ENCODE results near the gene WDR70.

Gene WDR70

GRCh38 chr5:37739817-37740261 lies 360.7 kb downstream of the WDR70 start:
- Histone ChIP-seq H3K4ac (ENCODE audit: low read depth, low read length) (no peak overlapping the region), H2BK12ac (ENCODE audit: low read length) (no peak overlapping the region), H2BK120ac (ENCODE audit: insufficient read depth, low read length, poor library complexity) (no peak overlapping the region), H4K8ac (ENCODE audit: low read depth, low read length) (no peak overlapping the region), H4K12ac (ENCODE audit: low read depth, low read length) (no peak overlapping the region), H3K79me2 (ENCODE audit: control insufficient read depth, insufficient read depth, low read length, poor library complexity) (no peaks in the 10 kb centered on the region), H3K36me3 (ENCODE audit: control insufficient read depth in 1 of 2, insufficient read depth in 2 of 2, low read length in 2 of 2) (peaks cover 4 to 5% of the 10 kb centered on the region in 2 experiments), H3K4me2 (ENCODE audit: low read length) (no peak overlapping the region), H2AK5ac (ENCODE audit: low read length) (no peak overlapping the region), H3K9me3 (ENCODE audit: insufficient read depth, low read depth, low read length) (no peaks in the 10 kb centered on the region), H3K27ac (ENCODE audit: low read depth, low read length) (no peak overlapping the region), H3K27me3 (ENCODE audit: insufficient read depth, low read length) (no peaks in the 10 kb centered on the region), H3K18ac (ENCODE audit: low read length) (no peak overlapping the region), H3K23ac (ENCODE audit: low read length) (no peak overlapping the region), H3K14ac (ENCODE audit: low read length) (no peak overlapping the region), H3K4me3 (ENCODE audit: low read depth, low read length) (no peak overlapping the region), H3K79me1 (ENCODE audit: low read length) (no peaks in the 10 kb centered on the region), H4K91ac (ENCODE audit: low read depth, low read length) (no peak overlapping the region), H2BK5ac (ENCODE audit: low read depth, low read length, poor library complexity) (no peak overlapping the region), H3K9ac (ENCODE audit: low read length) (no peak overlapping the region), H2AFZ (ENCODE audit: insufficient read depth, low read length, poor library complexity) (no peak overlapping the region), H3K4me1 (ENCODE audit: control insufficient read depth in 1 of 2, insufficient read depth in 2 of 2, low read length in 2 of 2) (peaks cover 0 to 1% of the 10 kb centered on the region in 2 experiments)
- no peak for DNase-seq
- no CpG with 5 or more reads among the region's 2 CpGs for WGBS (ENCODE audit: extremely low coverage, insufficient coverage, insufficient read length)

- Histone ChIP-seq H3K27me3 (ENCODE audit: insufficient read depth, low read length) (no peaks in the 10 kb centered on the region), H3K4me3 (ENCODE audit: low read depth, low read length) (no peak overlapping the region), H3K18ac (ENCODE audit: low read length) (no peak overlapping the region), H4K12ac (ENCODE audit: low read depth, low read length) (no peak overlapping the region), H3K9ac (ENCODE audit: low read length) (no peak overlapping the region), H3K4me2 (ENCODE audit: low read length) (no peak overlapping the region), H3K9me3 (ENCODE audit: insufficient read depth, low read depth, low read length) (no peaks in the 10 kb centered on the region), H3K36me3 (ENCODE audit: control insufficient read depth in 1 of 2, insufficient read depth in 2 of 2, low read length in 2 of 2) (peaks cover 4 to 5% of the 10 kb centered on the region in 2 experiments), H2AK5ac (ENCODE audit: low read length) (no peak overlapping the region), H2BK5ac (ENCODE audit: low read depth, low read length, poor library complexity) (no peak overlapping the region), H3K4ac (ENCODE audit: low read depth, low read length) (no peak overlapping the region), H4K8ac (ENCODE audit: low read depth, low read length) (no peak overlapping the region), H2AFZ (ENCODE audit: insufficient read depth, low read length, poor library complexity) (no peak overlapping the region), H4K91ac (ENCODE audit: low read depth, low read length) (no peak overlapping the region), H3K79me2 (ENCODE audit: control insufficient read depth, insufficient read depth, low read length, poor library complexity) (no peaks in the 10 kb centered on the region), H2BK120ac (ENCODE audit: insufficient read depth, low read length, poor library complexity) (no peak overlapping the region), H2BK12ac (ENCODE audit: low read length) (no peak overlapping the region), H3K79me1 (ENCODE audit: low read length) (no peaks in the 10 kb centered on the region), H3K27ac (ENCODE audit: low read depth, low read length) (no peak overlapping the region), H3K14ac (ENCODE audit: low read length) (no peak overlapping the region), H3K4me1 (ENCODE audit: control insufficient read depth in 1 of 2, insufficient read depth in 2 of 2, low read length in 2 of 2) (no peaks in the 10 kb centered on the region), H3K23ac (ENCODE audit: low read length) (no peak overlapping the region)
- DNase-seq, result no peak
Measured at GRCh38 chr5:37740331-37741066, 361.4 kb downstream of the WDR70 start.

- peaks cover 4 to 5% of the 10 kb centered on the region in 2 experiments for H3K36me3 ChIP-seq (ENCODE audit: control insufficient read depth in 1 of 2, insufficient read depth in 2 of 2, low read length in 2 of 2)
- H2BK12ac ChIP-seq (ENCODE audit: low read length), result no peak overlapping the region
- no peak overlapping the region for H2AFZ ChIP-seq (ENCODE audit: insufficient read depth, low read length, poor library complexity)
- no peak overlapping the region for H4K8ac ChIP-seq (ENCODE audit: low read depth, low read length)
- no peak overlapping the region for H2BK120ac ChIP-seq (ENCODE audit: insufficient read depth, low read length, poor library complexity)
- H3K23ac ChIP-seq (ENCODE audit: low read length), result no peak overlapping the region
- no peak overlapping the region for H3K27ac ChIP-seq (ENCODE audit: low read depth, low read length)
- H3K79me1 ChIP-seq (ENCODE audit: low read length), result no peaks in the 10 kb centered on the region
- no peak for DNase-seq
- H3K4ac ChIP-seq (ENCODE audit: low read depth, low read length), result no peak overlapping the region
- no peaks in the 10 kb centered on the region for H3K4me1 ChIP-seq (ENCODE audit: control insufficient read depth in 1 of 2, insufficient read depth in 2 of 2, low read length in 2 of 2)
- no peaks in the 10 kb centered on the region for H3K79me2 ChIP-seq (ENCODE audit: control insufficient read depth, insufficient read depth, low read length, poor library complexity)
- no peaks in the 10 kb centered on the region for H3K27me3 ChIP-seq (ENCODE audit: insufficient read depth, low read length)
- no peak overlapping the region for H3K18ac ChIP-seq (ENCODE audit: low read length)
- H4K12ac ChIP-seq (ENCODE audit: low read depth, low read length), result no peak overlapping the region
- no peak overlapping the region for H3K14ac ChIP-seq (ENCODE audit: low read length)
- H3K9me3 ChIP-seq (ENCODE audit: insufficient read depth, low read depth, low read length), result no peaks in the 10 kb centered on the region
- H2BK5ac ChIP-seq (ENCODE audit: low read depth, low read length, poor library complexity), result no peak overlapping the region
- H3K4me3 ChIP-seq (ENCODE audit: low read depth, low read length), result no peak overlapping the region
- H3K9ac ChIP-seq (ENCODE audit: low read length), result no peak overlapping the region
- no peak overlapping the region for H3K4me2 ChIP-seq (ENCODE audit: low read length)
- H4K91ac ChIP-seq (ENCODE audit: low read depth, low read length), result no peak overlapping the region
- H2AK5ac ChIP-seq (ENCODE audit: low read length), result no peak overlapping the region
Measured at GRCh38 chr5:37742111-37742510, 363.0 kb downstream of the WDR70 start.

GRCh38 chr5:37751227-37751626 lies 372.1 kb downstream of the WDR70 start:
- H2BK5ac ChIP-seq (ENCODE audit: low read depth, low read length, poor library complexity), result no peak overlapping the region
- H2BK120ac ChIP-seq (ENCODE audit: insufficient read depth, low read length, poor library complexity), result no peak overlapping the region
- no peak overlapping the region for H2AFZ ChIP-seq (ENCODE audit: insufficient read depth, low read length, poor library complexity)
- no peaks in the 10 kb centered on the region for H3K79me2 ChIP-seq (ENCODE audit: control insufficient read depth, insufficient read depth, low read length, poor library complexity)
- no peak overlapping the region for H3K18ac ChIP-seq (ENCODE audit: low read length)
- WGBS (ENCODE audit: extremely low coverage, insufficient coverage, insufficient read length), result no CpG with 5 or more reads among the region's 3 CpGs
- no peaks in the 10 kb centered on the region for H3K9me3 ChIP-seq (ENCODE audit: insufficient read depth, low read depth, low read length)
- no peak overlapping the region for H3K23ac ChIP-seq (ENCODE audit: low read length)
- no peak overlapping the region for H3K14ac ChIP-seq (ENCODE audit: low read length)
- no peak overlapping the region for H2AK5ac ChIP-seq (ENCODE audit: low read length)
- H3K27me3 ChIP-seq (ENCODE audit: insufficient read depth, low read length), result no peaks in the 10 kb centered on the region
- no peak overlapping the region for H4K8ac ChIP-seq (ENCODE audit: low read depth, low read length)
- no peak overlapping the region for H3K4me2 ChIP-seq (ENCODE audit: low read length)
- no peak overlapping the region for H3K4ac ChIP-seq (ENCODE audit: low read depth, low read length)
- H4K12ac ChIP-seq (ENCODE audit: low read depth, low read length), result no peak overlapping the region
- H4K91ac ChIP-seq (ENCODE audit: low read depth, low read length), result no peak overlapping the region
- H3K4me1 ChIP-seq (ENCODE audit: control insufficient read depth in 1 of 2, insufficient read depth in 2 of 2, low read length in 2 of 2), result no peaks in the 10 kb centered on the region
- no peaks in the 10 kb centered on the region for H3K36me3 ChIP-seq (ENCODE audit: control insufficient read depth in 1 of 2, insufficient read depth in 2 of 2, low read length in 2 of 2)
- H3K27ac ChIP-seq (ENCODE audit: low read depth, low read length), result no peak overlapping the region
- DNase-seq, result peak in 1 of 2 donors; percentile 50
- no peak overlapping the region for H3K9ac ChIP-seq (ENCODE audit: low read length)
- H2BK12ac ChIP-seq (ENCODE audit: low read length), result no peak overlapping the region
- no peaks in the 10 kb centered on the region for H3K79me1 ChIP-seq (ENCODE audit: low read length)
- no peak overlapping the region for H3K4me3 ChIP-seq (ENCODE audit: low read depth, low read length)
